ENCODE data around the gene CCND1.
"Not testable (repeated sequence)": the region's sequence is repeated elsewhere in the genome, so short reads cannot be mapped to it uniquely, and the experiment has no call there.

The CCND1 gene

GRCh38 chr11:69615545-69616278 is 25.2 kb upstream of the CCND1 start:
- no peak overlapping the region for H3K27ac ChIP-seq
- no peak overlapping the region for H3K4me3 ChIP-seq

- Histone ChIP-seq H3K27ac (no peak overlapping the region), H3K4me3 (no peak overlapping the region)
Measured at GRCh38 chr11:69617220-69617619, 23.7 kb upstream of the CCND1 start.

GRCh38 chr11:69617682-69618081 is 23.3 kb upstream of the CCND1 start:
- no peak overlapping the region for H3K4me3 ChIP-seq

GRCh38 chr11:69618237-69618636 is 22.7 kb upstream of the CCND1 start:
- no peak overlapping the region for H3K27ac ChIP-seq
- H3K4me3 ChIP-seq = no peak overlapping the region

More at GRCh38 chr11:69617682-69618081, 23.3 kb upstream of the CCND1 start:
- H3K27ac ChIP-seq = no peak overlapping the region

GRCh38 chr11:69620683-69621290 is 20.2 kb upstream of the CCND1 start:
- H3K27ac ChIP-seq = no peak overlapping the region
- H3K4me3 ChIP-seq = no peak overlapping the region

GRCh38 chr11:69622097-69622681 is 18.8 kb upstream of the CCND1 start:
- H3K4me3 ChIP-seq, H3K27ac ChIP-seq: not testable (repeated sequence)

GRCh38 chr11:69624293-69624692 is 16.7 kb upstream of the CCND1 start:
- no peak overlapping the region for H3K27ac ChIP-seq
- H3K4me3 ChIP-seq = no peak overlapping the region

GRCh38 chr11:69625476-69625875 is 15.5 kb upstream of the CCND1 start:
- H3K4me3 ChIP-seq = no peak overlapping the region

GRCh38 chr11:69627551-69627950 is 13.4 kb upstream of the CCND1 start:
- H3K27ac ChIP-seq = no peak overlapping the region
- no peak overlapping the region for H3K4me3 ChIP-seq

More at GRCh38 chr11:69625476-69625875, 15.5 kb upstream of the CCND1 start:
- H3K27ac ChIP-seq = no peak overlapping the region

- no peak overlapping the region for H3K27ac ChIP-seq
Measured at GRCh38 chr11:69630017-69630416, 10.9 kb upstream of the CCND1 start.

GRCh38 chr11:69630424-69630823 is 10.5 kb upstream of the CCND1 start:
- Histone ChIP-seq H3K4me3 (no peak overlapping the region), H3K27ac (no peak overlapping the region)

More at GRCh38 chr11:69630017-69630416, 10.9 kb upstream of the CCND1 start:
- H3K4me3 ChIP-seq = no peak overlapping the region

- Histone ChIP-seq H3K4me3 (no peak overlapping the region), H3K27ac (no peak overlapping the region)
Measured at GRCh38 chr11:69632900-69633299, 8.1 kb upstream of the CCND1 start.

- Histone ChIP-seq H3K4me3 (no peak overlapping the region), H3K27ac (no peak overlapping the region)
Measured at GRCh38 chr11:69634069-69634468, 6.9 kb upstream of the CCND1 start.

- Histone ChIP-seq H3K4me3 (no peak overlapping the region), H3K27ac (no peak overlapping the region)
Measured at GRCh38 chr11:69634590-69634989, 6.4 kb upstream of the CCND1 start.

GRCh38 chr11:69635195-69635594 is 5.8 kb upstream of the CCND1 start:
- Histone ChIP-seq H3K4me3 (no peak overlapping the region), H3K27ac (no peak overlapping the region)

GRCh38 chr11:69635804-69636511 is 5.0 kb upstream of the CCND1 start:
- H3K27ac ChIP-seq = peak overlapping the region in 2 of 21 experiments; percentile 75 to 93
- peak overlapping the region in 3 of 7 experiments; percentile 40 to 78 (median 68) for H3K4me3 ChIP-seq

- Histone ChIP-seq H3K27ac (peak overlapping the region in 14 of 21 experiments; percentile 31 to 93 (median 76)), H3K4me3 (peak overlapping the region; percentile 12 to 78 (median 41))
Measured at GRCh38 chr11:69636512-69637197, 4.3 kb upstream of the CCND1 start.

- peak overlapping the region in 6 of 7 experiments; percentile 40 to 84 (median 64) for H3K4me3 ChIP-seq
- peak overlapping the region in 18 of 21 experiments; percentile 43 to 93 (median 78) for H3K27ac ChIP-seq
Measured at GRCh38 chr11:69637198-69637940, 3.6 kb upstream of the CCND1 start.

All from skin epidermis (tissue), 12 donors.